ENCODE results near the gene C7orf25. TPM values are rescaled to one million over a fixed set of nuclear protein-coding genes. Genes with fewer than 3 reads are reported as not detected.

C7orf25 gene
- total RNA-seq, 1 experiment from 2014 or later = 2.7 TPM

- H3K27me3 ChIP-seq (replicated peaks; ENCODE audit: control insufficient read depth, insufficient read depth, low read length) = no peaks in the 10 kb centered on the region
- Mint-ChIP-seq H3K36me3 (ENCODE audit: insufficient read depth, unreplicated experiment) (peaks cover 13% of the 10 kb centered on the region), H3K27me3 (ENCODE audit: insufficient read depth, unreplicated experiment) (peaks cover 4% of the 10 kb centered on the region), H3K27ac (ENCODE audit: unreplicated experiment) (no peak overlapping the region), H3K9me3 (ENCODE audit: unreplicated experiment) (no peaks in the 10 kb centered on the region), H3K4me3 (ENCODE audit: unreplicated experiment) (no peak overlapping the region), H3K4me1 (ENCODE audit: low read depth, unreplicated experiment) (peaks cover 10% of the 10 kb centered on the region)
- CTCF ChIA-PET = no interaction called here
- peaks cover 5% of the 10 kb centered on the region for H3K4me1 ChIP-seq
- no peak overlapping the region for H3K4me3 ChIP-seq (ENCODE audit: low read depth, low read length)
- DNase-seq = no peak
- H3K9me3 ChIP-seq = no peaks in the 10 kb centered on the region
- intact Hi-C loops (cut with micrococcal nuclease; ENCODE audit: unreplicated experiment) = no loop called here
- no peak for TF ChIP-seq CTCF (IDR thresholded peaks at IDR 0.05; ENCODE audit: insufficient read depth in 1 of 2, low read depth in 1 of 2, low read length in 1 of 2, severe bottlenecking in 1 of 2, unreplicated experiment in 1 of 2)
- H3K36me3 ChIP-seq (ENCODE audit: control insufficient read depth, insufficient read depth, low read length) = no peaks in the 10 kb centered on the region
- POLR2A ChIA-PET = no interaction called here
- BruUV-seq (replicated peaks) = no TSS peak
Observed at GRCh38 chr7:42883950-42884349, 27.9 kb downstream of the C7orf25 start.

- ChIA-PET POLR2A (no interaction called here), CTCF (no interaction called here)
Observed at GRCh38 chr7:42880392-42880791, 31.5 kb downstream of the C7orf25 start.

GRCh38 chr7:42878303-42878702 is 33.6 kb downstream of the C7orf25 start:
- Histone ChIP-seq H3K27me3 (replicated peaks; ENCODE audit: control insufficient read depth, insufficient read depth, low read length) (no peaks in the 10 kb centered on the region), H3K9me3 (no peaks in the 10 kb centered on the region), H3K36me3 (ENCODE audit: control insufficient read depth, insufficient read depth, low read length) (no peaks in the 10 kb centered on the region), H3K4me1 (no peaks in the 10 kb centered on the region), H3K4me3 (ENCODE audit: low read depth, low read length) (no peak overlapping the region)
- Mint-ChIP-seq H3K9me3 (ENCODE audit: unreplicated experiment) (no peaks in the 10 kb centered on the region), H3K4me1 (ENCODE audit: low read depth, unreplicated experiment) (no peaks in the 10 kb centered on the region), H3K4me3 (ENCODE audit: unreplicated experiment) (no peak overlapping the region), H3K27ac (ENCODE audit: unreplicated experiment) (no peak overlapping the region), H3K27me3 (ENCODE audit: insufficient read depth, unreplicated experiment) (peaks cover 4% of the 10 kb centered on the region), H3K36me3 (ENCODE audit: insufficient read depth, unreplicated experiment) (no peaks in the 10 kb centered on the region)
- ChIA-PET CTCF (interaction anchor here (0.9 kb wide), 1 partner anchor 938 kb away, joined by 3 read pairs; no protein-coding TSS in a partner anchor), POLR2A (no interaction called here)
- DNase-seq = no peak
- intact Hi-C loops (cut with micrococcal nuclease; ENCODE audit: unreplicated experiment) = no loop called here
- TF ChIP-seq CTCF (IDR thresholded peaks at IDR 0.05; ENCODE audit: insufficient read depth in 1 of 2, low read depth in 1 of 2, low read length in 1 of 2, severe bottlenecking in 1 of 2, unreplicated experiment in 1 of 2) = no peak
- no TSS peak for BruUV-seq (replicated peaks)

More at GRCh38 chr7:42880392-42880791, 31.5 kb downstream of the C7orf25 start:
- no peaks in the 10 kb centered on the region for H3K27me3 ChIP-seq (replicated peaks; ENCODE audit: control insufficient read depth, insufficient read depth, low read length)
- H3K4me1 ChIP-seq = no peaks in the 10 kb centered on the region
- TF ChIP-seq CTCF (IDR thresholded peaks at IDR 0.05; ENCODE audit: insufficient read depth in 1 of 2, low read depth in 1 of 2, low read length in 1 of 2, severe bottlenecking in 1 of 2, unreplicated experiment in 1 of 2) = no peak
- no peaks in the 10 kb centered on the region for H3K36me3 ChIP-seq (ENCODE audit: control insufficient read depth, insufficient read depth, low read length)
- no peak overlapping the region for H3K4me3 ChIP-seq (ENCODE audit: low read depth, low read length)
- BruUV-seq (replicated peaks) = no TSS peak
- Mint-ChIP-seq H3K4me3 (ENCODE audit: unreplicated experiment) (no peak overlapping the region), H3K27me3 (ENCODE audit: insufficient read depth, unreplicated experiment) (peaks cover 4% of the 10 kb centered on the region), H3K27ac (ENCODE audit: unreplicated experiment) (no peak overlapping the region), H3K36me3 (ENCODE audit: insufficient read depth, unreplicated experiment) (no peaks in the 10 kb centered on the region), H3K9me3 (ENCODE audit: unreplicated experiment) (no peaks in the 10 kb centered on the region), H3K4me1 (ENCODE audit: low read depth, unreplicated experiment) (no peaks in the 10 kb centered on the region)
- no peak for DNase-seq
- intact Hi-C loops (cut with micrococcal nuclease; ENCODE audit: unreplicated experiment) = no loop called here
- no peaks in the 10 kb centered on the region for H3K9me3 ChIP-seq
